Smooth muscle cell of the brain vasculature (primary cell): ENCODE measurements around the gene BAG1.

ENCODE experiments used
- DNase-seq: peaks from one replicate; pipeline ENCODE4 v3.0.0-alpha.2; 2012; ENCODE audit warnings: low read depth, low spot score

Gene BAG1

DNA sequence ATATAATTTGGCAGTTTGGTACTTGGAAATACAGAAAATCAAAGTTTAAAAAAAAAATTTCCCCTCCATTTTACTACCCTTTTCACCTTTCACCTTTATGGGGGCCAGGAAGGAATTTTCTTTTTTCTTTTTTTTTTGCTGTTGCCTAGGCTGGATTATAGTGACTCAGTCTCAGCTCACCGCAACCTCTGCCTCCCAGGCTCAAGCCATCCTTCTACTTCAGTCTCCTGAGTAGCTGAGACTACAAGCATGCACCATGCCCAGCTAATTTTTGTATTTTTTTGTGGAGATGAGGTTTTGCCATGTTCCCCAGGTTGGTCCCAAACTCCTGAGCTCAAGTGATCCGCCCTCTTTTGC, 9.4 kb upstream of the BAG1 start:
- no peak for DNase-seq

GRCh38 chr9:33273266-33273971, 8.9 kb upstream of the BAG1 start:
- no peak for DNase-seq

DNA sequence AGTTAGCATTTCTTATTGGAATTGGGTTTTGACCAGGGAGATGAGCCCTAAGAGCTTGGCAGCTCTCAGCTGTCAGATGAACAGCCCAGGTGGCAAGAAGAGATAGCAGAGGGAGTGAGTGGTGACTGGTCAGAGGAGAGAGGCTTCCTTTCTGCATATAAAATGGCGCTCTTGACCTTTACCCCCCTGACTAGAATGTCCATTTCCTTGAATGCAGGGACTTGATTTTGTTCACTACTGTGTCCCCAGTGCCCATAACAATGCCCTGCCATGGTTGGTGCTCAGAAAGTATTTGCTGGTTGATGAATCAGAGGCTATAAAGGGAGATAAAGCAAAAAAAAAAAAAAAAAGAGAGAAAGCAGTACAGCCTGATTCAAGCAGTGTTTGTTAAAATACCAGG, 7.6 kb upstream of the BAG1 start:
- no peak for DNase-seq

- no peak for DNase-seq
Observed at GRCh38 chr9:33270146-33270545, 5.6 kb upstream of the BAG1 start.

DNA sequence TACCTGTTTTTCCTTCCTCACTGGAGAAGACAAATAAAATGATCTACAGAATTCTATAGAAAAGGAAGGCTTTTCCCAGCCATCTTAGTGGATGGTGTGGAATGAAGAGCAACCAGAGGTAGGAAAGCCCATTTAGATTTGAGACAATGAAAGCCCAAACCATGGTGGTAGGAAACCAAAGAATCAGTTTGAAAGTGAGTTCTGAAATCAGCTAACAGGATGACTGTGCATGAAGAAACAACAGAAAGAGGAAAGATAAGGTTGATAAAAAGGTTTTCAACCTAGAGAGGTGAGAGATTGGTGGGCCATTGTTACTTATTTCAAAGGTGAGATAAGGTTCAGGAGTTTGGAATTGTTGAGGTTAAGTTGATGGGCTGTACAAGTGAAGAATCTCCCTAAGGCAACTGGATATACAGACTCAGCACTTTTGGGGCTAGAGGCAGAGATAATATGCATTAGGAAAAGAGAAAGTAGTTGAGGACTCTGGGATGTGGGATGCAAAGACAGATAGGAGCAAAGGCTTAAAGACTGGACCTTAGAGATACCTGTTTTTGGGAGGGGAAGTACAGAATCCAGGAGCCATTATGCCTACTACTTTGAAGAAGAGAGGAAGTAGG, 2.8 kb upstream of the BAG1 start:
- no peak for DNase-seq

DNA sequence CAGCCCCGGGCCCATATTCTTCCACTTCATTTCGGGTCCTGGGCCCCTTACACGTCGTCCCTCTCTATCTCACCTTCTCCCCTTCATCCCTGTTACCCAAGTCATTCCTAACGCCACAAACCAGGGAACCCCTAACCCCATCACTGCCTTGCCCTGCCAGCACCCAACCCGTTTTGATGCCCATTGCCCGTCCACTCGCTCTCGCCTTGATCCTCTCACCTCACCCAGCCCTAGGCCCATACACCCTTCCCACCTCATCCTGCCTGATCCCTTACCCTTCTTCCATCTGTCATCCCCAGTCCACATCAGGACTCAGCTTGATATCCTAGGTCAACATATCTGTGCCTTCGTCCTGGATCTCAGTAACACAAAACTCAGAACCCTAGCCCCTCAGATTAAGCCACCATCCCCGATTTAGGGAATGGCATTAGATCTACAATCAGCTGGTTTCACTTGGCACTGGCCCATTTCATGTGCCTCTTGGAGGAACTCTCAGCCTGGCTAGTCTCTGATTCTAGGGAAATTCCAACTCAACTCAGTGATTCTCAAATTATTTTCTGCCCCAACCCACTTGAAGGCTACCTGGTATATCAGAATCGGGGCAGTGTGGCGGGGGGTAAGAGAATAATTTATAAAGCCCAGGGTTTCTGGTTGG, 830 bp upstream of the BAG1 start:
- DNase-seq: no peak

GRCh38 chr9:33264003-33264472, 470 bp downstream of the BAG1 start:
- no peak for DNase-seq

DNA sequence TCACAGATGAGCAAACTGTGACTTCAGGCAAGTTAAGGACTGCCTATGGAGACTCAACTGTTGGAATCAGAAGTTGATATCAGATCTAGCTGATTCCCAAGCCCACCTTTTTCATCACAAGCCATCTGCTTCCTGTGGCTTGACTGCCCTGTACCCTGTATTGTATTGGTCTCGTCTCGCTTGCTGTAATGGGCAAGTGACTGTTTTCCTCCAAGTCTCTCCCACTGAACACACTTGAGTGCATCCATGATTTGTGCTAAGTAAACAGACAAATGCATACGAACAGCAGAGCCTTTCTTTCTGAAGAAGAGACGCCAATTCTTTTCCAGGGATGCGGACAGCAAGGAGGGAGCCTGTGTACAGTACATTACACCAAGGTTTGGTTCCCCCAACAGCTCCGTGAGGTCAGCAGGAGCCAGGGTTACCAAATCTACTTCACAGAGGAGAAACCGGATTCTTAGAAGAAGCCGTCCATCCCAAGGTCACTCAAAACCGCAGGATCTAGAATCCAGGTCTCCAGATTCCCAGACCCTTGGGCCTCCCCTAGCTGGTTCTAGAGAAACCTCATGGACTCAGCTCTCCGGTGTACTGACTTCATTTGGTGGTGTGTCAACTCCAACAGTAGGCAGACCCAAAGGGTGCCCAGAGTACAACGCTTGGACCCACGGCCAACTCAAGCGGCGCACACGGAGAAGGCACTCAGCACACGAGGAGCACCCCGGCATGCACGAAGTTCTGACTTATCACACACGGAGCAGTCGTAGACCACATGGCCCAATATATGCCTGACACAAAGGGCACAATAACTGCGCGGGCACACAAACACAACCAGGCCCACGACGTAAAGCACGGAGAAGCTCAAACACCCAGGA, 1.1 kb downstream of the BAG1 start:
- no peak for DNase-seq

GRCh38 chr9:33260372-33260771, 4.1 kb downstream of the BAG1 start:
- no peak for DNase-seq

DNA sequence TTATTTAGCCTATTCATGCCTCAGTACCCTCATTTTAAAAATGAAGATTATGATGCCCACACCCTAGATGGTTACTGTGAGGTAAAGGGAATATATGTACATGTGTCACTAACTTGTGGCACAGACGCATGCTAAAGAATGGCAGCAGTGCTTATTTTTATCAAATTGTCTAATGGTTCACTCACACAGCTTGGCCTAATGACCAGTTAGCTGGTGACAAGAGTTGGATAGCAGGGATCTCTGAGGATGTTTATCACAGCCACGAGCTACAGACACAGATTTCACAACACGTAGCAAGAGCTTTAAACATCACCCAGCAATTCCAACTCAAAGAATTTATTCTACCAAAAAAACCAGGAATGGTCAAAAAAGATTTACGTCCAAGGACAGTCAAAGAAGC, 7.2 kb downstream of the BAG1 start:
- no peak for DNase-seq

DNA sequence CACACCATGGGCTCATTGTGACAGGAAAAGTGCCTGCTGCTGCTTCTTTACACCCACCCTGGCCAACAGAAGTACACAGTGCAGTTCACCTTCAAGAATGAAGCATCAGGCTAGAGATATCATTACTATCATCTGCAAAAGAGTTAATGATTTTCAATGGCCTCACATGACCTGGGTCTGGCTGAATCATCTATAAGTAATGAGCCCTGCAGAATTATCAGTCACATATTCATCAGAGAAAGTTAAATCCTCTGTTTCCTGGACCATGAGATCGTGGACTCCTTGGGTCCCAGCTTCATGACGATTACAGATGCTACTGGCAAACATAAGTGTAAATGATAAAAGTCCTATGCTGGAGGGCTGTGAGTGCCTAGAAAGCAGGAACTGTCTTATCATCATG, 8.3 kb downstream of the BAG1 start:
- no peak for DNase-seq

GRCh38 chr9:33255471-33255870, 9.0 kb downstream of the BAG1 start:
- DNase-seq: no peak

DNA sequence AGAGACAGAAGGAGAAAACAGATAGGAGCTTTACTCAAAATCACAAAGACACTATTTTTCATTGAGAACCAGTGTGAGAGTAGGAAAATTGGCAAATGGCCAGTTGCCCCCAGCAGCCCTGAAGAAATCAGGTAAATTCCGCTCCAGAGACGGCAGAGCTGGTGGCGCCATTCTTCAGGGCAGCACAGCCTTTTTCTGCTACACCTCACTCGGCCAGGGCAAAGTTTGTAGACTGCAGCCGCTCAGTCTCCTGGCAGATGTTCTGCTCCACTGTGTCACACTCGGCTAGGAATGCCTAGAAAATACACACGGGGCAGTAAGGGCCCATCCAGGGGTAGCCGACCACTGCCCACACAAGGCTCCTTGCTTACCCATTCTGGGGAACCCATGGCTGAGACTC, 9.5 kb downstream of the BAG1 start:
- no peak for DNase-seq

- DNase-seq: no peak
Observed at GRCh38 chr9:33254211-33254610, 10.3 kb downstream of the BAG1 start.

- no peak for DNase-seq
Observed at GRCh38 chr9:33250458-33250995, 14.0 kb downstream of the BAG1 start.

DNA sequence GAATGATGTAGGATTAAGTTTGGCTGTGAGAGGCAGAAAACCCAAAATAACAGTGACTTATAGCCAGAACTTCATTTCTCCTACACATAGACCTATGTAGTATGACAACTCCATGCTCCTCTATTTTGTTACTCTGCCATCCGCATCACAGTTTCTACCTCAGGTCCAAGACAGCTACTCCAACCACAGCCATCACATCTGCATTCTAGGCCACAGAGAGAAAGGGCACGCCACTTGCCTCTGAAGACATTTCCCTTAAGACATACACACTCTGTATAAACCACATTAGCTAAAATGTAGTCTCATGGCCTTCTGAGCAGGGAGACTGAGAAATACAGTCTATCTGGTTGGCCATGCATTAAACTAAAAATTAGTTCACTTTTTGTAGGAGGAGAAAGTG, 14.5 kb downstream of the BAG1 start:
- DNase-seq: no peak

DNA sequence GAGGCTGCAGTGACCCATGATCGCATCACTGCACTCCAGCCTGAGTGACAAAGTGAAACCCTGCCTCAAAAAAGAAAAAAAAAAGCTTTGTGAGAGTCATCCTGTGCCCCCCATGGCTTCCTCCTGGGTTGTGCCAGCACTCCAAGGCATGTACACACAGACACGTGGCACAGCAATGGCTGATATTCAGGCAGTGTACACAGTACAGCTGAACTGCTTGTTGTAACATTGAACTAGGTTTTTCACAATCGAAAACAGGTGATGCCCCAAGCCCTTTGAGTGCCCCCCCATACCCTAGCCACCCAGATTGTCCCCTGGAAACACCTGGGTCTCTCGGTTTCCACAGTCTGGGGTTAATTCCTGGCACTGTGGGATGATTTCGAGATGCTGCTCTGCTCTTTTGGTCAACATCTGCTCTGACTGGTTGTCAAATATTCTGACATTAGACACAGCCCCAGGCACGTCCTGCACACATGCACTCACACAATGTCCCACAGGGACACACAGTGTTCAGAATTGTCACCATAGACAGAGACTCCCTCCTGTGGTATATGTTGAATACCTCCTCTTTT, 15.3 kb downstream of the BAG1 start:
- no peak for DNase-seq

DNA sequence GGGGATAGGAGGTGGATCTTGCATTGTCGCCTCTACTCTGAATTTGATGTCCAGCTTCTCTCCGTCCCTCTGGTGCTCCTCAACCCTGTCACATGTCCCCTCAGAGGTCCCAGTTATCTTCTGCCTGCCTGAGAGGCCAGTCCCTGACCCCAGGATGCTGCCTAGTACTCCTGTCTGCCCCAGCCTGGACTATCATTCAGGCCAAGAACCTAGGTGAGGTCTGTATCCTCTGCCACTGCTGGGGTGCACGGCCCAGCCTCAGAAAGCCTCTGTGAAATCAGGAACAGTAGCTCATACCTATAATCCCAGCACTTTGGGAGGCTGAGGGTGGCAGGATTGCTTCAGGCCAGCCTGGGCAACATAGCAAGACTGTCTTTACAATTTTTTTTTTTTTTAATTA, 15.9 kb downstream of the BAG1 start:
- DNase-seq: no peak

DNA sequence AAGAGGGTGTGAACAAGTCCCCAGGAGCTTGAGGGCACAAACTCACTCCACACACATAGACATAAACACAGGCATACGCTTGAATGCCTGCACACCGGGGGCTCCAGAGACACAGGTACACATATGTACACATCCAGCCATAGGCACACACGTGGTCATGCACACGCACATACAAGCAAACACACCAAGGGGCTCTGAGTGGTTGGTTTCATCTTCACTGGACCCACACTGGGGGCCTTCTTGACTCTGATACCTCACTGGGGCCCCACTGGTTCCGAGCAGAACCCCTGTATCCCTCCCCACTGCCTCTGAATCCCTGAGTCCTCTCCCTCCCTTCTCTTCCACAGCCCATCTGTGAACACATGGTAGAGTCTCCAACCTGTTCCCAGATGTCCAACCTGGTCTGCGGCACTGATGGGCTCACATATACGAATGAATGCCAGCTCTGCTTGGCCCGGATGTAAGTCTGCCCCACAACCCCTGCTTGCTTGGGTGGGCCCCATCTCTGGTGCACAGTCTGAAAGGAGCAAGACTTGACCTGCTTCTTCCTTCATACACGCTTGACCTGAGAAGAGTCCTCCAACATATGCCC, 18.1 kb downstream of the BAG1 start:
- DNase-seq: no peak

GRCh38 chr9:33245341-33245740, 19.2 kb downstream of the BAG1 start:
- DNase-seq: no peak

GRCh38 chr9:33244137-33244784, 20.2 kb downstream of the BAG1 start:
- DNase-seq: no peak
